HEK293 (cell line): Measurements from ENCODE around the gene WDR74.
A peak's percentile ranks its signal among the peaks of the same experiment; 100 is the strongest.

Experiments
- ATF2 ChIP-seq: fragments of 450-650 bp; formaldehyde crosslinking; IDR thresholded peaks from 2 replicates; pipeline ENCODE4 v1.5.1; 2016; ENCODE audit warnings: missing biosample characterization, missing genetic modification characterization, low read depth
- ELK4 ChIP-seq: IDR thresholded peaks from 2 replicates; pipeline ENCODE4 v1.6.1; 2011; ENCODE audit warnings: mild to moderate bottlenecking, low read depth, low read length, borderline replicate concordance
- FEZF1 ChIP-seq: fragments of 450-650 bp; formaldehyde crosslinking; IDR thresholded peaks from 2 replicates; pipeline ENCODE4 v1.5.1; 2016; ENCODE audit warnings: missing biosample characterization, missing genetic modification characterization
- KLF17 ChIP-seq: fragments of 450-650 bp; formaldehyde crosslinking; IDR thresholded peaks from 2 replicates; pipeline ENCODE4 v1.5.1; 2016; ENCODE audit warnings: missing biosample characterization, missing genetic modification characterization
- PRDM2 ChIP-seq: fragments of 450-650 bp; formaldehyde crosslinking; IDR thresholded peaks from 2 replicates; pipeline ENCODE4 v1.5.1; 2016; ENCODE audit warnings: missing biosample characterization, missing genetic modification characterization, borderline replicate concordance
- RBAK ChIP-seq: fragments of 450-650 bp; formaldehyde crosslinking; IDR thresholded peaks from 2 replicates; pipeline ENCODE4 v1.5.1; 2016; ENCODE audit warnings: missing biosample characterization, missing genetic modification characterization
- SCRT1 ChIP-seq: fragments of 450-650 bp; formaldehyde crosslinking; IDR thresholded peaks from 2 replicates; pipeline ENCODE4 v1.5.1; 2016; ENCODE audit warnings: missing biosample characterization, missing genetic modification characterization, borderline replicate concordance
- YY2 ChIP-seq: fragments of 450-650 bp; formaldehyde crosslinking; IDR thresholded peaks from 2 replicates; pipeline ENCODE4 v1.5.1; 2016; ENCODE audit warnings: missing biosample characterization, missing genetic modification characterization
- ZNF133 ChIP-seq: fragments of 450-650 bp; formaldehyde crosslinking; IDR thresholded peaks from 2 replicates; pipeline ENCODE4 v1.5.1; 2016; ENCODE audit warnings: missing biosample characterization, missing genetic modification characterization
- ZNF221 ChIP-seq: fragments of 450-650 bp; formaldehyde crosslinking; IDR thresholded peaks from 2 replicates; pipeline ENCODE4 v1.5.1; 2017; ENCODE audit warnings: missing biosample characterization, missing genetic modification characterization, borderline replicate concordance
- ZNF239 ChIP-seq: fragments of 450-650 bp; formaldehyde crosslinking; IDR thresholded peaks from 2 replicates; pipeline ENCODE4 v1.5.1; 2016; ENCODE audit warnings: missing biosample characterization, missing genetic modification characterization
- ZNF26 ChIP-seq: fragments of 450-650 bp; formaldehyde crosslinking; IDR thresholded peaks from 2 replicates; pipeline ENCODE4 v1.5.1; 2016; ENCODE audit warnings: missing biosample characterization, missing genetic modification characterization
- ZNF274 ChIP-seq, 2 experiments: fragments of 200-500 bp in 1 of 2; fragments of 450-650 bp in 1 of 2; sonication (Bioruptor generic) in 1 of 2; formaldehyde crosslinking in 1 of 2; IDR thresholded peaks; 2 replicates each; pipeline versions ENCODE4 v1.5.1 to v1.6.1; 2014 to 2016; ENCODE audit warnings: borderline replicate concordance in 1 of 2, inconsistent platforms in 1 of 2, low read length in 1 of 2, missing biosample characterization in 1 of 2, missing genetic modification characterization in 1 of 2
- ZNF423 ChIP-seq: fragments of 450-650 bp; formaldehyde crosslinking; IDR thresholded peaks from 2 replicates; pipeline ENCODE4 v1.5.1; 2016; ENCODE audit warnings: missing biosample characterization, missing genetic modification characterization
- ZNF449 ChIP-seq: fragments of 450-650 bp; formaldehyde crosslinking; IDR thresholded peaks from 2 replicates; pipeline ENCODE4 v1.5.1; 2017; ENCODE audit warnings: missing biosample characterization, mild to moderate bottlenecking, missing genetic modification characterization, moderate library complexity
- ZNF558 ChIP-seq: fragments of 450-650 bp; formaldehyde crosslinking; IDR thresholded peaks from 2 replicates; pipeline ENCODE4 v1.5.1; 2016; ENCODE audit warnings: missing biosample characterization, missing genetic modification characterization
- ZNF621 ChIP-seq: fragments of 450-650 bp; formaldehyde crosslinking; IDR thresholded peaks from 2 replicates; pipeline ENCODE4 v1.5.1; 2017; ENCODE audit warnings: missing biosample characterization, missing genetic modification characterization
- ZNF645 ChIP-seq: fragments of 450-650 bp; formaldehyde crosslinking; IDR thresholded peaks from 2 replicates; pipeline ENCODE4; 2016; ENCODE audit warnings: missing biosample characterization, missing genetic modification characterization
- ZNF654 ChIP-seq: fragments of 450-650 bp; formaldehyde crosslinking; IDR thresholded peaks from 2 replicates; pipeline ENCODE4 v1.5.1; 2016; ENCODE audit warnings: low read depth, missing biosample characterization, missing genetic modification characterization
- ZNF747 ChIP-seq: fragments of 450-650 bp; formaldehyde crosslinking; IDR thresholded peaks from 2 replicates; pipeline ENCODE4 v1.5.1; 2016; ENCODE audit warnings: missing biosample characterization, missing genetic modification characterization
- ZNF768 ChIP-seq: fragments of 450-650 bp; formaldehyde crosslinking; IDR thresholded peaks from 2 replicates; pipeline ENCODE4 v1.5.1; 2018; ENCODE audit warnings: missing biosample characterization, mild to moderate bottlenecking, missing genetic modification characterization
- ZNF777 ChIP-seq: fragments of 450-650 bp; formaldehyde crosslinking; IDR thresholded peaks from 2 replicates; pipeline ENCODE4 v1.5.1; 2017; ENCODE audit warnings: missing biosample characterization, missing genetic modification characterization, borderline replicate concordance
- ZNF830 ChIP-seq: fragments of 450-650 bp; IDR thresholded peaks from 2 replicates; pipeline ENCODE4 v1.5.0; 2018; ENCODE audit warnings: missing biosample characterization, missing genetic modification characterization, low read depth, mild to moderate bottlenecking, moderate library complexity
- ZNF843 ChIP-seq: fragments of 450-650 bp; formaldehyde crosslinking; IDR thresholded peaks from 2 replicates; pipeline ENCODE4 v1.5.1; 2016; ENCODE audit warnings: missing biosample characterization, missing genetic modification characterization
- ZXDB ChIP-seq: fragments of 450-650 bp; formaldehyde crosslinking; IDR thresholded peaks from 2 replicates; pipeline ENCODE4 v1.5.1; 2016; ENCODE audit warnings: missing biosample characterization, missing genetic modification characterization

The WDR74 gene

GRCh38 chr11:62855571-62856332 is 16.4 kb upstream of the WDR74 start (continued):
- TF ChIP-seq PRDM2 (tag by site-specific recombination) (no peak), ZNF558 (no peak), ZNF449 (tag by site-specific recombination) (peak; percentile 57; the same call in 1 of the 2 replicates), ZNF654 (tag by site-specific recombination) (no peak), ZNF768 (tag by site-specific recombination) (no peak), KLF17 (tag by site-specific recombination) (peak; percentile 37; the same call in 1 of the 2 replicates), ZNF777 (tag by site-specific recombination) (no peak), ZNF747 (tag by site-specific recombination) (no peak), ZNF423 (tag by site-specific recombination) (no peak), FEZF1 (tag by site-specific recombination) (no peak; the same call in 1 of the 2 replicates), ZNF26 (no peak), ZXDB (peak; percentile 74), ZNF221 (tag by site-specific recombination) (no peak), ZNF645 (tag by site-specific recombination) (no peak), SCRT1 (tag by site-specific recombination) (no peak), ELK4 (no peak), ZNF274 (IDR thresholded peaks at IDR 0.05; ENCODE audit: low read length) (no peak), ZNF274 (tag by site-specific recombination; IDR thresholded peaks at IDR 0.05; ENCODE audit: borderline replicate concordance) (no peak), RBAK (no peak), ZNF133 (tag by site-specific recombination) (no peak), ZNF239 (tag by site-specific recombination) (no peak), ZNF621 (tag by site-specific recombination) (no peak), ZNF843 (tag by site-specific recombination) (peak; percentile 61), ZNF830 (tag by site-specific recombination) (no peak), YY2 (peak; percentile 71), ATF2 (tag by site-specific recombination) (no peak)
